NAMALWA (cell line): Measurements from ENCODE around the gene GSKIP.
"Not testable (repeated sequence)": the region's sequence is repeated elsewhere in the genome, so short reads cannot be mapped to it uniquely, and the experiment has no call there.

Experiments
- DNase-seq: peaks from one replicate; pipeline ENCODE4 v3.0.0-alpha.2; 2015; ENCODE audit warnings: low spot score

GSKIP gene, protein sequence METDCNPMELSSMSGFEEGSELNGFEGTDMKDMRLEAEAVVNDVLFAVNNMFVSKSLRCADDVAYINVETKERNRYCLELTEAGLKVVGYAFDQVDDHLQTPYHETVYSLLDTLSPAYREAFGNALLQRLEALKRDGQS

DNA sequence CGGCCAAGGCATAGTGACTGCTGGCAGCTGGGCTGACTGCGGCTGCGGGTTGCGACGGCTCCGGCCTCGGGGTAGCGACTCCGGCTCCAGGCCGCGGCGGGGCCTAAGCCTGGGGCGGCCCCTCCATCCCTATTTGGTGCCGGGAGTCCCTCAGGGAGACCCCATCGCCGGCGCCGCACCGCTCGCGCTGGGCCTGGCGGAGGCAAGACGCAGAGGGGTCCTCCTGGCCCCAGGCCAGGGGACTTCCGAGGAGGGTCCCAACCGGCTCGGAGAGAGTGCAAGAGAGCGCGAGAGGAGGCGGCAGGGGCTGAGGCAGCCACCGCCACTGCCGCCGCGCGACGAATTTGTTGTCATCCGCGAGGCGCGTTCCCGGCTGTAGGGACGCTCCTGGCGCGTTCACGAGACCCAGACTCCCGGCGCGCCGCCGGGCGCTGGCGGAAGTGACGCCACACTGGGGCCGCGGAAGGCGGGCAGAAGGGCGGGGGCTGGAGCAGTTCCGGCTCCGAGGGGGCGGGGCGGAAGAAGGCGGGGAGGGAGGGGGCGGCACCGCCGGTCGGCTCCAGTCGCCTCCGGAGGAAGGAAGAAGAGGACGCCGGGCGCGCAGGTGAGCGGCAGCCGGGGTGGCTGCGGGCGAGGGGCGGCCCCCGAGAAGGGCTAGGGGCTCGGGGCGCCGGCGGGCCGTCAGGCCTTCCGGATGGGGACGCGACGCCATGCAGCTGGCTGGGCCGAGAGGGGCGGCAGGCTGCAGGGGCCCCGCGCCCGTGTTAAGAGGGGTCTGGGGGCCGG lies at the start of gene GSKIP, which contains the start of gene ATG2B:
TSS of gene GSKIP (plus strand) at position 562 of the 786 bp plus-strand sequence. CDS start 18,722 bp downstream, outside the sequence.
TSS of gene ATG2B (minus strand) at position 377 of the 786 bp plus-strand sequence. CDS start at position 12, 365 bp downstream.
- DNase-seq: peak; percentile 96

DNA sequence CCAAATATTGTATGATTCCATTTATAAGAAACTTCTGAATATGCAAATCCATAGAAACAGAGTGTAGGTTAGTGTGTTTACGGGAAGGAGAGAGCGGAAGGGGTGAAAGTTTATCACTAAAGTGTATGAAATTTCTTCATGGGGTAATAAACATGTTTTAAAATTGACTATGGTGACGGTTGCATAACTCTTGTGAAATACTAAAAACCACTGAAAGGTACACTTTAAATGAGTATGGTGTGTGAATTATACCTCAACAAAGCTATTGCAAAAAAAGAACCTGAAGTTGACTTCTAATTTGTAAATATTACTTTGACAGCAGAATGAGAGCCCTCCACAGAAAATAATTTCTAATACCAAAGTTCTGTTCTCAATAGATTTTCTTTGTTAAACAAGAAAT lies 47.2 kb upstream of the GSKIP start:
- no peak for DNase-seq

GRCh38 chr14:96318836-96319235 lies 44.5 kb upstream of the GSKIP start:
- DNase-seq: no peak

- DNase-seq: no peak
These were observed 42.7 kb upstream of the GSKIP start for GRCh38 chr14:96320605-96321004.

DNA sequence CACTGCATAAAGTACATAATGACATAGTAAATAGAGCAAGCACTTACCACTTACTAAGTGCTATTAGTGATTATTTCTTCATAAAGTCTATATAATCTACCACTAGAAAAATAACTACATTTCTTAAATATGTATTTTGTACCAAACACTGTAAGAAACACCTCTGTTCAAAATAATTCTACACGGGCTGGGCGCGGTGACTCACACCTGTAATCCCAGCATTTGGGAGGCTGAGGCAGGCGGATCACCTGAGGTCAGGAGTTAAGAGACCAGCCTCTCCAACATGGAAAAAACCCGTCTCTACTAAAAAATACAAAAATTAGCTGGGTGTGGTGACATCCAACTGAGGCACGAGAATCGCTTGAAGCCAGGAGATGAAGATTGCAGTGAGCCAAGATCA lies 39.1 kb upstream of the GSKIP start:
- no peak for DNase-seq

GRCh38 chr14:96338551-96338950 lies 24.8 kb upstream of the GSKIP start:
- DNase-seq: no peak

GRCh38 chr14:96341323-96341722 lies 22.0 kb upstream of the GSKIP start:
- no peak for DNase-seq

- DNase-seq: no peak
These were observed 17.7 kb upstream of the GSKIP start for GRCh38 chr14:96345669-96346068.

DNA sequence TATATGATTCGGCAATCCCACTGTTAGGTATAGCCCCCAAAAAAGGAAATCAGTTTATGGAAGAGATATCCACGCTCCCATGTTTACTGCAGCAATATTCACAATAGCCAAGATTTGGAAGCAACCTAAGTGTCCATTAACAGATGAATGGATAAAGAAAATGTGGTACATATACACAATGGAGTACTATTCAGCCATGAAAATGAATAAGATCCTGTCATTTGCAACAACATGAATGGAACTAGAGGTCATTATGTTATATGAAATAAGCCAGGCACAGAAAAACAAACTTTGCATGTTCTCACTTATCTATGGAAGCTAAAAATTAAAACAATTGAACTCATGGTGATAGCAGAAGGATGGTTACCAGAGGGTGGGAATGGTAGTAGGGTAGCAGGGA lies 15.4 kb upstream of the GSKIP start:
- not testable (repeated sequence) for DNase-seq

- DNase-seq: no peak
These were observed 13.8 kb upstream of the GSKIP start for GRCh38 chr14:96349286-96350075.

DNA sequence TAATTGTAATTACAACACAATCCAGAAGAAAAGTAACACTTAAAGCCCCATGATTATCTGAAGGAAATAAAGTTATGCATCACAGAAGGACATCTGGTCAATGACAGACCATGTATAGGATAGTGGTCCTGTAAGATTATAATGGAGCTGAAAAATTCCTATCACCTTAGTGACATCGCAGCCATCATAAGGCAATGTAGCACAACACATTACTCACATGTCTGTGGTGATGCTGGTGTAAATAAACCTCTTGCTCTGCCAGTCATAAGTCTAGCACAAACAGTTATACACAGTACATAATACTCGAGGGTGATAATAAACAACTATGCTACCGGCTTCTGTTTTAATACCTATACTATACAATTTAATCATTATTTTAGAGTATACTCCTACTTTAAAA lies 11.3 kb upstream of the GSKIP start:
- DNase-seq: no peak

DNA sequence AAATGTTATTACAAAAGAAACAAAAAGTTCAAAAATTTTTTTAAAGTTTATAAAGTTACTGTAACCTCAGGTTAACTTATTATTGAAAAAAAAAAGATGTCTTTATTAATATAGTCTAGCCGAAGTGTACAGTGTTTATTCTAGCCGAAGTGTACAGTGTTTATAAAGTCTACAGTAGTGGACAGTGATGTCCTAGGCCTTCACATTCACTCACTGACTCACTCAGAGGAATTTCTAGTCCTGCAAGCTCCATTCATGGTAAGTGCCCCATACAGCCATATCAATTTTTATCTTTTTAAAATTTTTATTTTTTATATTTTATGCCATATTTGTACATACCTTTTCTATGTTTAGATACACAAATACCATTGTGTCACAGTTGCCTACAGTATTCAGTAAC lies 10.6 kb upstream of the GSKIP start:
- DNase-seq: no peak

DNA sequence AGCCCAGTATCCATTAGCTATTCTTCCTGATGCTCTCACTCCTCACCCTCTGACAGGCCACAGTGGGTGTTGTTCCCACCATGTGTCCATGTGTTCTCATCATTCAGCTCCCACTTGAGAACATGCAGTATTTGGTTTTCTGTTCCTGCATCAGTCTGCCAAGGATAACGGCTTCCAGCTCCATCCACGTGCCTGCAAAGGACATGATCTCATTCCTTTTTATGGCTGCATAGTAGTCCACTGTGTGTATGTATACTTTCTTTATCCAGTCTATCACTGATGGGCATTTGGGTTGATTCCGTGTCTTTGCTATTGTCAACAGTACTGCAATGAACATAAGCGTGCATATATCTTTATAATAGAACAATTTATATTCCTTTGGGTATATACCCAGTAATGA lies 9.1 kb upstream of the GSKIP start:
- no peak for DNase-seq

GRCh38 chr14:96357216-96357615 lies 6.1 kb upstream of the GSKIP start:
- peak; percentile 19 for DNase-seq

GRCh38 chr14:96359959-96360358 lies 3.4 kb upstream of the GSKIP start:
- DNase-seq: no peak

DNA sequence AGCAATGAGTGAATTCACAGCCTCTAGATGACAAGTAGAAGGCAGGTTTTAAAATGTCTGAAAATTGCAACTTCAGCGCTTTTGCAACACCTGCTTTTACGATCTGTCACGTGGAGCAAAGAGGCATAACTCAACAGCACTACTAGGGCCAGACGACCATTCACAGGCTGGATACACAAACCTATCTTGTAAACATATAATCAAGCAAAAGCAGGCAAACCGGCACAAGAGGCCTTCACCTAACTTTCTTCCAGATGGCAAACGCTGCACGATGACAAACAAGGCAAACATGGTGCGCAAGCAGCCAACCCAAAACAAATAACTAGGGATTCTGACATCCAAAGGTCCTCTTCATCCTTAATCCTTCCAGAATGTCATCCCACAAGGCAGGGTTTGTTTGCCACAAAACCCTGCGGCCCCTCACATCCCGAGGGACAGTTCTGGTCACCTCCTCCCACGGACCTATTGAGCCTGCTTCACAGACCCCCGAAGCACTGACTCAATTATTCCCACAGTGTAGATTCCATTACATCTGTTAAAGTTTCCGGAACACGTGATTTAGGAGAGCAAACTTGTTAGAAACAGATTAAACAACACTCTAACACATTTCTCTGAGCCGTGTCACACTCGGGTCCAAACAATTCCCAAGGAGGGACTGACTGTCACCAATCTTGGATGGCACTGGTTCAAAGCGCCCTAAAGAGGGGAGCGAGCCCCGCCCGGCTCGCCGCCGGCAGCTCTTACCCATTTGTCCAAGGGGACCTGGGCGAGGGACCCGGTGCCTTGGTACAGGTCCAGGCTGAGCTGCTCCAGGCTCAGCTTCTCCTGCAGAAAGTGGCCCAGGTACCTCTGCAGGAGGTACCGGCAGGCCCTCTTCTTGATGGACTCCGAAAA lies 1.0 kb upstream of the GSKIP start:
- DNase-seq: peak; percentile 86

- DNase-seq: peak; percentile 69
These were observed 518 bp downstream of the GSKIP start for GRCh38 chr14:96363751-96364336.

- no peak for DNase-seq
These were observed 1.6 kb downstream of the GSKIP start for GRCh38 chr14:96364962-96365361.

GRCh38 chr14:96368534-96368933 lies 5.2 kb downstream of the GSKIP start:
- DNase-seq: no peak

DNA sequence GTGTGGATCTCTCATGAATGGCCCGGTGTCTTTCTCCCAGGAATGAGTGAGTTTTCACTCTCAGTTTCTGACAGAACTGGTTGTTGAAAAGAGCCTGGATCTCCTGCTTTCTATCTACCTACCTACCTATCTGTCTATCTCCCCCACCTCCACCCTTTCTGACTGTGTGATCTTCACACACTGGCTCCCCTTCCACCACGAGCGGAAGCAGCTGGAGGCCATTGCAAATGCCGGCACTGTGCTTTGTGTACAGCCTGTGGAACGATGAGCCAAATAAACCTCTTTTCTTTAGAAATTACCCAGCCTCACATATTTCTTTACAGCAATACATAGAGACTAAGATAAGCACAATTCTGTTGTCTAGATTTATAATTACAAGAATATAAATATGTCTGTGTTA lies 7.2 kb downstream of the GSKIP start:
- no peak for DNase-seq

GRCh38 chr14:96373538-96373937 lies 10.2 kb downstream of the GSKIP start:
- no peak for DNase-seq
